Measurements from ENCODE around the gene RHOBTB1.
"Not testable (repeated sequence)": the region's sequence is repeated elsewhere in the genome, so short reads cannot be mapped to it uniquely, and the experiment has no call there.

Gene RHOBTB1

GRCh38 chr10:60869652-60870415 is 74.2 kb downstream of the RHOBTB1 start:
- DNase-seq (ENCODE audit: low read depth in 1 of 2, low spot score in 1 of 2) = no peak

- DNase-seq (ENCODE audit: low read depth in 1 of 2, low spot score in 1 of 2) = no peak
These were observed 75.0 kb downstream of the RHOBTB1 start for GRCh38 chr10:60868946-60869345.

GRCh38 chr10:60865198-60865783 is 78.7 kb downstream of the RHOBTB1 start:
- no peak for DNase-seq (ENCODE audit: low read depth in 1 of 2, low spot score in 1 of 2)

GRCh38 chr10:60863796-60864195 is 80.2 kb downstream of the RHOBTB1 start:
- DNase-seq (ENCODE audit: low read depth in 1 of 2, low spot score in 1 of 2) = no peak

- no peak for DNase-seq (ENCODE audit: low read depth in 1 of 2, low spot score in 1 of 2)
These were observed 81.5 kb downstream of the RHOBTB1 start for GRCh38 chr10:60862517-60862916.

- no peak for DNase-seq (ENCODE audit: low read depth in 1 of 2, low spot score in 1 of 2)
These were observed 87.6 kb downstream of the RHOBTB1 start for GRCh38 chr10:60856405-60856804.

GRCh38 chr10:60853637-60854036 is 90.3 kb downstream of the RHOBTB1 start:
- no peak for DNase-seq (ENCODE audit: low read depth in 1 of 2, low spot score in 1 of 2)

- DNase-seq (ENCODE audit: low read depth in 1 of 2, low spot score in 1 of 2) = no peak
These were observed 90.9 kb downstream of the RHOBTB1 start for GRCh38 chr10:60853107-60853506.

GRCh38 chr10:60849740-60850139 is 94.2 kb downstream of the RHOBTB1 start:
- no peak for DNase-seq (ENCODE audit: low read depth in 1 of 2, low spot score in 1 of 2)

GRCh38 chr10:60849217-60849616 is 94.8 kb downstream of the RHOBTB1 start:
- no peak for DNase-seq (ENCODE audit: low read depth in 1 of 2, low spot score in 1 of 2)

GRCh38 chr10:60848680-60849079 is 95.3 kb downstream of the RHOBTB1 start:
- DNase-seq (ENCODE audit: low read depth in 1 of 2, low spot score in 1 of 2) = no peak

- no peak for DNase-seq (ENCODE audit: low read depth in 1 of 2, low spot score in 1 of 2)
These were observed 95.9 kb downstream of the RHOBTB1 start for GRCh38 chr10:60848126-60848525.

GRCh38 chr10:60846173-60846572 is 97.8 kb downstream of the RHOBTB1 start:
- DNase-seq (ENCODE audit: low read depth in 1 of 2, low spot score in 1 of 2) = no peak

- no peak for DNase-seq (ENCODE audit: low read depth in 1 of 2, low spot score in 1 of 2)
These were observed 98.9 kb downstream of the RHOBTB1 start for GRCh38 chr10:60845038-60845437.

GRCh38 chr10:60842694-60843093 is 101.3 kb downstream of the RHOBTB1 start:
- no peak for DNase-seq (ENCODE audit: low read depth in 1 of 2, low spot score in 1 of 2)

GRCh38 chr10:60841227-60841626 is 102.8 kb downstream of the RHOBTB1 start:
- DNase-seq (ENCODE audit: low read depth in 1 of 2, low spot score in 1 of 2) = not testable (repeated sequence)

- DNase-seq (ENCODE audit: low read depth in 1 of 2, low spot score in 1 of 2) = no peak
These were observed 108.9 kb downstream of the RHOBTB1 start for GRCh38 chr10:60835049-60835448.

- DNase-seq (ENCODE audit: low read depth in 1 of 2, low spot score in 1 of 2) = no peak
These were observed 109.6 kb downstream of the RHOBTB1 start for GRCh38 chr10:60834401-60834800.

GRCh38 chr10:60832136-60832535 is 111.8 kb downstream of the RHOBTB1 start:
- not testable (repeated sequence) for DNase-seq (ENCODE audit: low read depth in 1 of 2, low spot score in 1 of 2)

- DNase-seq (ENCODE audit: low read depth in 1 of 2, low spot score in 1 of 2) = no peak
These were observed 115.5 kb downstream of the RHOBTB1 start for GRCh38 chr10:60828489-60828852.

GRCh38 chr10:60827791-60828488 is 116.0 kb downstream of the RHOBTB1 start:
- no peak for DNase-seq (ENCODE audit: low read depth in 1 of 2, low spot score in 1 of 2)

GRCh38 chr10:60825520-60825919 is 118.5 kb downstream of the RHOBTB1 start:
- no peak for DNase-seq (ENCODE audit: low read depth in 1 of 2, low spot score in 1 of 2)
